IPS-15b (cell line): ENCODE results near the gene USP32.
A peak's percentile ranks its signal among the peaks of the same experiment; 100 is the strongest.
"Not testable (repeated sequence)": the region's sequence is repeated elsewhere in the genome, so short reads cannot be mapped to it uniquely, and the experiment has no call there.

ENCODE experiments used
- H3K27me3 ChIP-seq: one replicate; pipeline ENCODE4 v1.6.1; 2013; ENCODE audit warnings: low read length; ENCODE audit not compliant: control insufficient read depth, insufficient read depth
- H3K36me3 ChIP-seq: one replicate; pipeline ENCODE4 v1.6.1; 2013; ENCODE audit warnings: low read length; ENCODE audit not compliant: control insufficient read depth, insufficient read depth
- H3K4me1 ChIP-seq: one replicate; pipeline ENCODE4 v1.6.1; 2013; ENCODE audit warnings: mild to moderate bottlenecking, low read length; ENCODE audit not compliant: control insufficient read depth, insufficient read depth
- H3K4me3 ChIP-seq: one replicate; pipeline ENCODE4 v1.5.1; 2013; ENCODE audit warnings: low read depth, low read length
- H3K9ac ChIP-seq: one replicate; pipeline ENCODE4 v1.6.1; 2013; ENCODE audit warnings: low read depth, mild to moderate bottlenecking, low read length
- H3K9me3 ChIP-seq: one replicate; pipeline ENCODE4 v1.6.1; 2013; ENCODE audit warnings: mild to moderate bottlenecking, low read length; ENCODE audit not compliant: control insufficient read depth, insufficient read depth

Gene USP32

GRCh38 chr17:60342492-60342891 lies 49.4 kb downstream of the USP32 start:
- not testable (repeated sequence) for H3K36me3 ChIP-seq, H3K4me3 ChIP-seq

GRCh38 chr17:60335289-60335688 lies 56.6 kb downstream of the USP32 start:
- Histone ChIP-seq H3K9me3 (no peaks in the 10 kb centered on the region), H3K9ac (no peak overlapping the region), H3K4me1 (peaks cover 3% of the 10 kb centered on the region), H3K4me3 (no peak overlapping the region), H3K36me3 (peaks cover 4% of the 10 kb centered on the region), H3K27me3 (no peaks in the 10 kb centered on the region)

More at GRCh38 chr17:60342492-60342891, 49.4 kb downstream of the USP32 start:
- H3K4me1 ChIP-seq, H3K9me3 ChIP-seq, H3K27me3 ChIP-seq, H3K9ac ChIP-seq: not testable (repeated sequence)

GRCh38 chr17:60333628-60334031 lies 58.3 kb downstream of the USP32 start:
- Histone ChIP-seq H3K9me3 (no peaks in the 10 kb centered on the region), H3K4me1 (peaks cover 3% of the 10 kb centered on the region), H3K4me3 (no peak overlapping the region), H3K36me3 (peaks cover 4% of the 10 kb centered on the region), H3K27me3 (no peaks in the 10 kb centered on the region), H3K9ac (no peak overlapping the region)

- not testable (repeated sequence) for H3K36me3 ChIP-seq, H3K9me3 ChIP-seq, H3K4me1 ChIP-seq, H3K9ac ChIP-seq, H3K4me3 ChIP-seq, H3K27me3 ChIP-seq
Observed at GRCh38 chr17:60333072-60333471, 58.9 kb downstream of the USP32 start.

- H3K9ac ChIP-seq, result no peak overlapping the region
- no peaks in the 10 kb centered on the region for H3K27me3 ChIP-seq
- peaks cover 8% of the 10 kb centered on the region for H3K4me1 ChIP-seq
- H3K36me3 ChIP-seq, result peaks cover 2% of the 10 kb centered on the region
- H3K4me3 ChIP-seq, result no peak overlapping the region
- H3K9me3 ChIP-seq, result no peaks in the 10 kb centered on the region
Observed at GRCh38 chr17:60332574-60332973, 59.4 kb downstream of the USP32 start.

GRCh38 chr17:60330731-60331130 lies 61.2 kb downstream of the USP32 start:
- Histone ChIP-seq H3K4me1 (peaks cover 8% of the 10 kb centered on the region), H3K36me3 (no peaks in the 10 kb centered on the region), H3K27me3 (no peaks in the 10 kb centered on the region), H3K9me3 (no peaks in the 10 kb centered on the region), H3K4me3 (no peak overlapping the region), H3K9ac (no peak overlapping the region)

- no peaks in the 10 kb centered on the region for H3K27me3 ChIP-seq
- peaks cover 8% of the 10 kb centered on the region for H3K4me1 ChIP-seq
- no peaks in the 10 kb centered on the region for H3K9me3 ChIP-seq
- H3K36me3 ChIP-seq, result no peaks in the 10 kb centered on the region
- H3K9ac ChIP-seq, result no peak overlapping the region
- H3K4me3 ChIP-seq, result no peak overlapping the region
Observed at GRCh38 chr17:60328679-60329078, 63.3 kb downstream of the USP32 start.

GRCh38 chr17:60327901-60328273 lies 64.0 kb downstream of the USP32 start:
- Histone ChIP-seq H3K27me3 (no peaks in the 10 kb centered on the region), H3K4me3 (no peak overlapping the region), H3K4me1 (peaks cover 5% of the 10 kb centered on the region), H3K9me3 (no peaks in the 10 kb centered on the region), H3K36me3 (no peaks in the 10 kb centered on the region), H3K9ac (no peak overlapping the region)

GRCh38 chr17:60327134-60327900 lies 64.6 kb downstream of the USP32 start:
- Histone ChIP-seq H3K4me1 (peaks cover 5% of the 10 kb centered on the region), H3K36me3 (no peaks in the 10 kb centered on the region), H3K9ac (no peak overlapping the region), H3K4me3 (peak overlapping the region; percentile 16), H3K27me3 (no peaks in the 10 kb centered on the region), H3K9me3 (no peaks in the 10 kb centered on the region)

- no peaks in the 10 kb centered on the region for H3K9me3 ChIP-seq
- no peaks in the 10 kb centered on the region for H3K27me3 ChIP-seq
- no peak overlapping the region for H3K9ac ChIP-seq
- peaks cover 5% of the 10 kb centered on the region for H3K4me1 ChIP-seq
- no peaks in the 10 kb centered on the region for H3K36me3 ChIP-seq
- no peak overlapping the region for H3K4me3 ChIP-seq
Observed at GRCh38 chr17:60326702-60327101, 65.2 kb downstream of the USP32 start.

GRCh38 chr17:60325730-60326524 lies 66.0 kb downstream of the USP32 start:
- Histone ChIP-seq H3K9ac (no peak overlapping the region), H3K36me3 (no peaks in the 10 kb centered on the region), H3K4me1 (peaks cover 5% of the 10 kb centered on the region), H3K4me3 (no peak overlapping the region), H3K27me3 (no peaks in the 10 kb centered on the region), H3K9me3 (no peaks in the 10 kb centered on the region)

- Histone ChIP-seq H3K9ac (no peak overlapping the region), H3K4me3 (no peak overlapping the region), H3K27me3 (no peaks in the 10 kb centered on the region), H3K4me1 (peaks cover 7% of the 10 kb centered on the region), H3K36me3 (no peaks in the 10 kb centered on the region), H3K9me3 (no peaks in the 10 kb centered on the region)
Observed at GRCh38 chr17:60323754-60324153, 68.2 kb downstream of the USP32 start.
